GM19035 (cell line): ENCODE measurements around the gene TMEM163.
"Not testable (repeated sequence)": the region's sequence is repeated elsewhere in the genome, so short reads cannot be mapped to it uniquely, and the experiment has no call there.

Experiments used
- ATAC-seq: cut with Tn5 transposase; IDR thresholded peaks from one replicate; pipeline ENCODE4 v1.9.1; 2021; ENCODE audit not compliant: unreplicated experiment

Gene TMEM163

DNA sequence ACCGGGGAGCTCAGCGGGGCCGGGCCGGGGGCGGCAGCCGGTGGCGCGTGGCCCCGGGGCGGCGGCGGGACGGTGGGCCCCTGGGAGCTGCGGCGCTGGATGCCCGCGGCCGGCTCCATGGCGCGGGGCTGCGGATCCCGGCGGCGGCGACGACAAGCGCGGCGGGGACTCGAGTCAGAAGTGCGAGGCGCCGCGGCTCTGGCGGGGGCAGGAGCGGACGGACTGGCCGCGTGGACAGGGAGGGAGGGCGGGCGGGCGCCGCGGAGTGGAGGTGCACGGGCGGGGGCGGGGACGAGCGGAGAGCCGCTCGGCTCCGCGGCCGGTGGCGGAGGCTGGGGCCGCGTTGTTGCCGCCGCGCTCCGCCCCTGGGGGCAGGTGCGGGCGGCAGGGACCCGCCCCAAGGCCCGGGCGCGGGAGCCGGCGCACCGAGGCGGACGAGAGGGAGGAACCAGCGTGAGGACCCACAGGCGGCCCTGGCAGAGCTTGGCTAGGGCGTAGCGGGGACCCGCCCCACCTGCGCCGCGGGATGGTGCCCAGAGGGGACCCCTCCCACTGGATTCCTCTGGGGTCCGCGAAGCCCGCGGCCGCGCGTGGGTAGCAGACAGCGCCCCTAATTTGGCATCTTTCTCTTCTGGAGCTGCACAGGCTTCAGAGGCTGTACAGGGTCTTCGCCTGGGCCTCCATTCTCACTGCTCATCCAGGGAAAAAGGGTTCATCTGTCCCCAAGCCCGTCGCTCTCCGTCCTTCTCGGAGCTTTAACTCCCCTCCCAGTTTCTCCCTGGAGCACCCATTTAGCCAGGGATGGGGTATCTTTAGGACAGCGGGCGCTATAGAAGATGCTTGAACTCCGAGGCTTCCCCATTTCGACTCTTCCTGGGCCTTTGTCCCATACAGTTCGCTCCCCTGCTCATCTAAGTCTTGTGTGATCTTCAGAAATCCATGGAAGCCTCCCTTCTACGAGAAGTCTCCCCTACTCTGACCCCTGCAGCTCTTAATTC, at the start of gene TMEM163:
TMEM163 (minus strand) TSS at position 184 of the 998 bp plus-strand sequence.
- no peak for ATAC-seq

DNA sequence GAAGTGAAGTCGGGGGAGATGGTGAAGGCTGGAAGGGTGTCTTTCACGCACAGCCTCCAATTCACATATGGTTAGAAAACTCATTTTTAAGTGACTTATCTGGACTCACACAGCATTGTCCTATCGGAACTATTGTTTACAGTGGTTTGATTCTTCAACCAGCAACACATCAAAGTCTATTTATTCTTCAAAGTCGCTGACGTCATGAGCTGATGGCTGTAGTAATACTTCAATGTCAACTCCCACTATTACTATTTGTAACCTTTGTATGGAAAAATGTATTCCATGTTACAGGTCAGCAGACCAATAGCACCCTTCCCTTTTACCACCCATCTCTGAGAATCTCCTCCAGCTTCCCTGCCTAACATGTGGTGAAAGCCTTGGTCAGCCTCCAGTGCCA, 47.8 kb upstream of the TMEM163 start:
- ATAC-seq: no peak

DNA sequence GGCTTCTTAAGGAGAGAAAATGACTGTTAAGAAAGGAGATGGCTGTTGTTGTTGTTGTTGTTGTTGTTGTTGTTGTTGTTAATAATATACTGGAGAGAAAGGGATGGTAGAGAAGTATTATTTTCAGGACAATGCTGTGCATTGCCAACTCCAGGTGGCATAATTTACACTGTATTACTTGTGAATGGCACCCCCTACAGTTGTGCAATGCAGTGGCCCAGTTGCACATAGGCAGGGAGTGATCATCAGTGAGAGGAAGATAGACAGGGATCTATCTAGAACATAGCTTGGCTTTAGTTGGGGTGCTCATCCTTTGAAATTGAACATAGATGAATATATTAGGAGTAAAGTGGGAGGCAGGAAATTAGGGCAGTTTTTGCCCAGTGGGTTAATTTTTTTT, 47.2 kb upstream of the TMEM163 start:
- ATAC-seq: no peak

DNA sequence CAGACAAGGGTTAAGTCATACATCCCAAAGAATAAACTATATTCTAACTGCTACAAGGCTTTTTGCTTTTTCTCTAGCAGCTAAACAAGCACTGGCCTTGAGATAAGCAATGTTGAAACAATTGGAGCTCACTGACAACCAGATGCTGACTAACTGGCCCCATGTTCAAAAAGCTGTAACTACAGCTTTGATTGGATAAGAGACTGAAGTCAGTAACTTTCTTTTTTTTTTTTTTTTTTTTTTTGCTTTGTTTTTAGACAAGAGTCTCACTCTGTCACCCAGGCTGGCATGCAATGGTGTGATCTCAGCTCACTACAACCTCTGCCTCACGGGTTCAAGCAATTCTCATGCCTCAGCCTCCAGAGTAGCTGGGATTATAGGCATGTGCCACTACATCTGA, 45.4 kb upstream of the TMEM163 start:
- no peak for ATAC-seq

DNA sequence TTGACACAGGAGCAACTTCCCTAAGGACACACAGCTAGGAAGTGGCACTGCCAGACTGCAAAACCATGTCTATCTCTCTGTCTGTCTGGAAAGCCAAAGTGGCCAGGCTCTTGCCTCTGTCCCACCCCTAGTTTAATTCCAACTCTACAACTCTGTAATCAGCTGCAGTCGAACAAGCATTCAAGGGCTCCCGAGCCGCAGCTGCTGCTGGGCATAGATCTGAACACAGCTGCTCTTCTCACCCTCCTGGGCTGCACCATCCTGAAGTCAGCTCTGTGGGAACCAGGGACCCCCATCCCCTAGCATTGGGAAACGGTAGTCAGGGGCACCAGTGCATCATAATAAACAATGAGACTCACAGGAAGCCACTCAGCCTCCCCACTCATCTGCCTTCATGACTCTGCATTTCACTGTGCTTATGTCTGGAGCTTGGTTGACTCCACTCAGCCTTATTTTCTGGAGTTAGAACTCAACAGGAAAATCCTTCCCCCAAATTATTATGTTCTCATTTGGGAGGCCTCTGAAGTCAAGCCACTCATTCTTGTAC, 44.4 kb upstream of the TMEM163 start:
- no peak for ATAC-seq

DNA sequence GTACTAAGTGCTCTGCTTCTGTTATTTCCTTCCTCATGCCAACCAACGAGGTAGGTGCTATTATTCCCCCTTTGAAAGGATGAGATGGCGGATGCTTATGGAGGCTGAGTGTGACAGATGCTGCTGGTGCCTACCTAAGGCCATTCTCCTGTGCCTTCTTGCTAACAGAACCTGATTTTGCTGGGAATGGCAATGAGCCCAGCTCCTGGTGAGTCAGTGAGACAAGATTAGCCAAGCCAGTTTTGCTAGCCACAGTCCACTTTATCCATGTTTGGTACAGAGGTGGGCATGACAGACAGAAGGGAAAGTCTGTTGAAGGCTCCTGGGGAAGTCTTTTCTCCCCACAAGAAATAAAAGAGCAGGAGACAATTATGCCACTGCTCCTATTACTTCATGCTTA, 43.7 kb upstream of the TMEM163 start:
- ATAC-seq: no peak

DNA sequence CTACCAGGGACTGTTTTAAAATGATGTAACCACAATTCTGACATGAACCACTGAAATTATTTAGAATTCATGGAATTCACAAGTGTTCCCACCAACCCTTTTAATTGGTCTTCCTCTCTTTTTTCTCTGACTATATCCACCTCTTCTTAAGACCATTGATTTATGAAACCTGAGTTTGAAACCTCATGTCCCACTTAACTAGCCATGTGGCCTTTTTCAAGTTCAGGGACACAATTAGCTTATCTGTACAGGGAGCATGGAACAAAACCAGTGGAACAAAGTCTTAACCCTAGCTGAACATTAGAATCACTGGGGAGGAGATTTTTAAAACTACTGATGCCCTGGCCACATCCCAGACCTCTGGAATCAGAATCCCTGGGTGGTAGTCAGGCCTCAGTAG, 41.6 kb upstream of the TMEM163 start:
- ATAC-seq: no peak

DNA sequence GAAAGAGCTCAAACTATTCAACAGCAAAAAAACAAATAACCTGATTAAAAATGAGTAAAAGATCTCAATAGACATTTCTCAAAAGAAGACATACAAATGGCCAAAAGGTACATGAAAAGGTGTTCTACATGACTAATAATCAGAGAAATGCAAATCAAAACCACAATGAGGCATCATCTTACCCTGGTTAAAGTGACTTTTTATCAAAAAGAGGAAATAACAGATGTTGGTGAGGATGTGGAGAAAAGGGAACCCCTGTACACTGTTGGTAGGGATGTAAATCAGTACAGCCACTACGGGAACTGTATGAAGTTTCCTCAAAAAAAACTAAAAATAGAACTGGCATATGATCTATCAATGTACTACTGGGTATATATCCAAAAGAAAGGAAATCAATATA, 39.8 kb upstream of the TMEM163 start:
- ATAC-seq: peak; percentile 90

DNA sequence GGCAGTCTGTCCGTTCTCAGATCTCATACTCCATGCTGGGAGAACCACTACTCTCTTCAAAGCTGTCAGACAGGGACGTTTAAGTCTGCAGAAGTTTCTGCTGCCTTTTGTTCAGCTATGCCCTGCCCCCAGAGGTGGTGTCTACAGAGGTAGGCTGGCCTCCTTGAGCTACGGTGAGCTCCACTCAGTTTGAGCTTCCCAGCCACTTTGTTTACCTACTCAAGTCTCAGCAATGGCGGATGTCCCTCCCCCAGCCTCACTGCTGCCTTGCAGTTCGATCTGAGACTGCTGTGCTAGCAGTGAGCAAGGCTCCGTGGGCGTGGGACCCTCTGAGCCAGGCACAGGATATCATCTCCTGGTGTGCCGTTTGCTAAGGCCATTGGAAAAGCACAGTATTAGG, 33.2 kb upstream of the TMEM163 start:
- not testable (repeated sequence) for ATAC-seq

DNA sequence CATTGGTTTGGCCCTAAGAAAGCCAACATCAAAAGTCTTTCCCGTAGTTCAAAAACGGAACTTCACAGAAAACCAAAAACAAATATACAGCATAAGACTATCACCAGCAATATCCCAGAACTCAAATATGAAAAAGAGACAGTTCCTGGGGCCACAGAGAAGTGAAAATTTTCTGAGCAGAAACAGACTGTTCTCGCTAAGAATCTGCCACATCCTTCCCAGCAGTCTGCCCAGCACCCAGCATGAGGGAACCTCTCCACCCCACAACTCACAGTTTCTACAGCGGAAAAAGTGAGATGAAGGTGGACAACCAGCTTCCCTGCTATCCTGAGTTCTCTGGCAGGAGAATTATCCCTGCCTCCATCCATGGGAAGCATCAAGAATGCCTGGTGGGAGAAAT, 26.7 kb upstream of the TMEM163 start:
- ATAC-seq: no peak

DNA sequence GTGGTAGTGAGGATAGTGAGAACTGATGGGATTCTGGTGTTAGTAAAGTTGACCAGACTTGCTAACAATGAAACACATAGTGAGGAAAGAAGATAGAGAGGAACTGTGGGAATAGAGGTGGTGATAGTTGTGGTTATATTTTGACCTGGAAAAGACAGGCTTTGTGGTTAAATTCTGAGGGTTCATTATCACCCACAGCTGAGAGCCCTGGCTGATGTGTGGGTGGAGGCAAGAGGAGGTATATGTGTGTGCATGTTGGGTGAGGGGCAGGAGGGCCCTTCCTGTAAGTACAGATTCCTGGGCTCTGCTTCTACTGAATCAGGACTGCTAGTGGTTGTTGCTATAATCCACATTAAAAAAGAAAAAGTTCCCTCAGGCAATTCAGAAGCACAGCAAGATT, 26.2 kb upstream of the TMEM163 start:
- no peak for ATAC-seq

DNA sequence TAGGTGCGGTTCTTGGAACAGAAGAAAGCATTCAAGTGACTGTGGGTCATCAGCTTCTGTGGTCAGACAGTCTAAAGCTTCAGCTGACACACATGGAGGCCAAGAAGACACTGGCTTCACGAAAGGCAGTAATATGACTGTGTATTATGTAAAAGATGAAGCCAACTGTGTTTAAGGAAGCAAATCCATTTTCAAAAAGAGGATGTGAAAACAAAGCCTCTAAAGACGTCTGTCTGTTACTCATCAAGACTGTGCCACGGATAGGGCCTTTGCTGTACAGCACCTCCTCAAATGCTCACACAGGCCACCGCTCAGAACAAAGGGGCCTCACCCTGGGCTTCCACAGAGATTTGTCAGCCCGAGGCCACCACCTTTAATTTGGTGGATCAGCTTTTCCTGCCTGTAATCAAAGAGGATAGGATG, 21.1 kb upstream of the TMEM163 start:
- ATAC-seq: peak; percentile 95

DNA sequence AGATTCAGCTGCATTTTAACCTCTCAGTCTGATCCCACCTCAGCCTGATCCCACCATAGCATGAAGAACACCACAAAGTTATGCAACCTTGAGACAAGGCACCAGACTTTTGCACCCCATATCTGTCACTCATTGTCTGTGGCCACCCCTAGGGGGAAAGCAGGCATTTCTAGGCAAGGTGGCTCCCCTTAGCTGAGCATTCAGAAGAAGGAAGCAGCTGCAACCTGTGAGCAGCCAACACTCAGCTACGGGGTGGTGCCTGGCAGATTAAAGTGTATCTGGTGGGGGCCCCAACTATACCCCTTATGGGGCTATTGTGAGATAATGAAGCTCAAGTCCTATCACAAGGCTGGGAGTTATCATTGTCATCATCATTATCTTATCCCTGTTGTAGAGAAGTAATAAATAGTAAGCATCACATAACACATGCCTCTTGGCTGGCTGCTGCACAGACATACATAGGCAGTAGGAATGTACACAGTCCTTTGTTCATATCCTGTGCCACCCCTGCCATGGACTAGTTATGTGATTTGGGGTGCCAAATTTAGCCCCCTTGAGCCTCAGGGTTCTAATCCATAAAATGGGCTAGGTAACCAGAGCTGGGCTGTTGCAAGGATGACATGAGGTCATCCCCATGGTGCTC, 20.6 kb upstream of the TMEM163 start:
- ATAC-seq: no peak

DNA sequence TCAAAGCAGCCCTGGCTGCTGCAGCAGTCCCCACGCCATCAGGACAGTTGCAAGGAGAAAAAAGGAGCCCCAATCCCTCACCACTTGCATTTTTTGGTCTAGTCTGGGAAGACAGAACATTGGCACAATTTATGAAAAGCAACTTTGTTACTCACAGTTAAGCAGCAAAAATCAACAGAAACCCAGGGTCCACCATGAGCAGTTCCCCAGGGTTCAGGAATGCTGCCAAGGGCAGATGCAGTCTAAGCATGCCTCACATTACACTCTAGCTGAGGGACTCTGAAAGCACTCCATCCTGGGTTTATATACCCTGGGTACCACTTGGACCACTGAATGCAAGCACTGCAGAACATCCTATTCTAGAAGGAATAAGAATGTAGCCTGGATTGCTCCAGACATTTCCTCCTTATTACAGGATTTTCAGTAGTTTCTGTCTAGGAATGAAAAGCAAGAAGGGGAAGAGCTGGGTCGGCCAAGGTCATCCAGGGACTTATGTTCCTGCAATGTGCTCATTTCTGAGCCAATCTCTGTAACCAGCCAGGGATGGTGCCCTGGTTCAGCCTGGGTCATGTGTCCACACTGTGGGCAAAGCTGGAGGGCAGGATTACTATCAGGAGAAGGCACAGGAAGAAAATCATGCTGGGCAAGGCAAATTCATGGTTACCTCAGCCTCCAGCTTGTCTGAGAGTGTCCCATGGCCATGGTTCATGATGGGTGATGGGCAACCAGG, 19.5 kb upstream of the TMEM163 start:
- ATAC-seq: no peak

DNA sequence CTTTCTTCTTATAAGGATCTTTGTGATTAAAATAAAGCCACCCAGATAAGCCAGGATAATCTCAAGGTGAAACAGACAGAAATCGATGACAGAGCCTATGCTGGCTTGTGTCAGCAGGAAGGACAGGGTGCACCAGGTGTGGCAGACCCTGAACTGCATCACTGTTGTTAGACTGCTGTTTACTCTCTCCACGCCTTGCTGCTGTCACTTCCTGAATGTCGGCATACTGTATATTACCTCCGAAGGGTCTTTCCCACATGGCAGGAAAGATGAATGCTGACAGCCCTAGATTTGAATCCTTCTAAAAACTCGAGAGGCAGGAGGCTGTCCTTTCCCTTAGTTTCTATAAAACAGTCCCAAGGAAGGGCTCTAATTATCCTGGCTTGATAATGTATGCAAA, 18.9 kb upstream of the TMEM163 start:
- ATAC-seq: no peak

DNA sequence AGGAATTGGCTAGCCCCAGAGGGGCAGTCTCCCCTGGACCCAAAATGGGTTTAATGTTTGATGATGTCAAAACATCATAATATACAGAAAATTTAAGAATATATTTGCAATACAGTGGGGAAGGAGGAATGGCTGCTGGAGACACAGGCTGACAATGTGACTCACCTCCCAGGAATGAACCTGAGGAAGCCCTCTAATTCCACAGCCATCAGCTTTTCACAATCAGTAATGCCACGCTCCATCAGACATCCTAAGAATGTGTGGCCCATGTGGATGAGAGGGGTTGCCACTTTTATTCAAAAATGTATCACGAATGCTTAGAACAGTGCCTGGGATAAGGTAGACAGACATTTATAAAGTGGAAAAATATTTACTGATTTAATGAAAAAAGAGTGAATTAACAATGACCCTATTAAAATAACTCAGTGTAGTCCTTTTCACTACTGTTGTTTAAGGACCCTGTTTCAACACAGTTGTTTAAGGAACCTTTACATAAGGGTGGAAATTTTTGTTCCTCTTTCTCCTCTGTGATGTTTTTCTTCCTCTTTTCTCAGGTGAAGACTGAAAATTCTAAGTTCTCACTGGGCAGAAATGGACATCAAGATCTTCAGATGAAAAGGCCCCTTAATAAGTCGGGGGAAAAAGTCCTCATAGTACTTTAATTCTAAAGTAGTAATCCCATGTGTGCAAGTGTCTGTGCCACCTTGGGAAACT, 17.5 kb upstream of the TMEM163 start:
- no peak for ATAC-seq

DNA sequence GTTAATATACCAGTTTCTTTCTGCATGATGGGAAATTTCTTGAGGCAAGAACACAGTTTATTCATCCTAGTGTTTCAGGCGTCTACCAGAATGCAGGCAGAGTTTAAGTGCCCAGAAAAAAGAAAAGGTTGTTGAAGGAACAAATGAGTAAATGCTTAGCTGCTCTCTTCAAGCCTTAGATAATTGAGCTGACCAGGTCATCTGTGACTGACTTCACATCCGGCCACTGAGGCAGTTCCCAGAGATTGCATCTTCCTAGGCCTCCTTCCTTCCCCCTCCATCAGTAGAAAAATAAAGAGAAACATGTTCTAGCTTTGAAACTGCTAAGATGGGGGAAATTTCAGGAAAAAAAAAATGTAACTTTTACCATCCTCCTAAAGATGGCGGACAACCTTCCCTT, 9.4 kb upstream of the TMEM163 start:
- ATAC-seq: no peak

DNA sequence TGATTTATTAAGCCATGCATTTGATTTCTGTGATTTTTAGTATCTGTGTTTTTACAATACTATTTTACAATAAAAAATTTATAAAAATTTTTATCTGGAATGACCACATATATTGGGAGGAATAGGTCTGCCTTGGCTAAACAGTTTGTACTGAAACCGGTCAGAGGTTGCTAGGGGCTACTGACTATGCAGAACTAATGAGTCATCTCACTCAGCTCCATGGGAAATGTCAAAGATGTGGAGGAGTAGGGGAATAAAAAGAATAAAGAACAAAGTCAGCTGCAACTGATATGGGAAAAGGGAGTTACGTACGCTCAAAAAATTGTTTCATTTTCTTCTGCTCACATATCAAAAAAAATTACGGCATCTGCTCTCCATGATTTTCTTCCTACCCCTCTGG, 8.6 kb upstream of the TMEM163 start:
- no peak for ATAC-seq

DNA sequence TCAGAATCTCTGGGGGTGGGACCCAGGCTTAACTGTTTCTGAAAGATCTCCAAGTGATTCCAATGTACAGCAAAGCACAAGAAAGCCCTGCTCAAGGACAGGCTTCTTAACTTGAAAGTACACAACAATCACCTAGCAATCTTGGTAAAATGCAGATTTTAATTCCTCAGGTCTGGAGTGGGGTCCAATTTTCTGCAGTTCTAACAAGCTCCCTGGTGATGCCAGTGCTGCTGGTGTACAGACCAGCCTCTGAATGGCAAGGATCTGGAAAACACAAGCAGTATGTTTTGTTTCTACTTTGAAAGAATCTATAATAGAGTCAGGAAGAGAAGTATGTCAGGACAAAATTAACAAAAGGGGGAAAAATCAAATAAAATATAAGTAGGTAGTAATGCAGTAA, 7.8 kb upstream of the TMEM163 start:
- no peak for ATAC-seq

DNA sequence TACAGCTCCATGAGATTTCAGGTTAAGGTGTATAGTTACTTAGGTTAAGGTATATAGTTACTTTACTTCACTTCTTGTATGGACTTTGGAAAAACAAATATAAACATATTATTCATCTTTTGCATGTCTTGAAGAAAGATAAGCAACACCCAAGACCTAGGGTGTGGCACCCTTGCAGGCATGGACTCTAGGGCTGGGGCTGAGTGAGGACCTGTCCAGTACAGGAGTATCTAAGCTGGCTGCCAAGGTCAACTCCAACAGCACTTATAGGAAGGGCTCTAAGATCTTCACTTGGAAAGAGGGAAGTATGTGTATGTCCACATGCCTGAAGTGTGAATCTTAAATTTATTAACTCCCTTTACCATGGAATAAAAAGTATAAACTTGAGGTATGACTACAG, 7.1 kb upstream of the TMEM163 start:
- no peak for ATAC-seq

DNA sequence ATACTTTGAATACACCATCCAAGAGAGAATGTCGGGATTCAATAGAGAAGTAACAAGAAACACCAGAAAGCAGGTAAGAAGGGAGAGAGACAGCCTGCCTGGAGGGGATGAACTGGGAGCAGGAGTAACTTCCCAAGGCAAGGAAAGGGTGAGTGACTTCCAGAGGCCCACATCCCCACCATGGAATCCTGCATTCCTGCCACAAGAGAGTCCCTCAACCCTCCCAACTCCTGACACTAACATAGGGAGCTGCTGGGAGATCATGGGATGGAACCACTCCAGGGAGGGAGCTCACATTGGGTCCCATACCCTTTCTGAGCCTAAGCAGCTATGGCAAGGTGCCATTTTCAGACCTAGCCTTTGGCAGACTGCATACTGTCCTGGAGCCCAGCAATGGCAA, 5.5 kb upstream of the TMEM163 start:
- no peak for ATAC-seq
